LNCaP clone FGC (cell line): Measurements from ENCODE around the gene PTPRE.

Source experiments
- DNase-seq: peaks from one replicate; pipeline ENCODE4 v3.0.0-alpha.2; 2011; ENCODE audit warnings: low read depth
- H3K4me3 ChIP-seq: 2 replicates; pipeline ENCODE4 v1.5.1; 2011; ENCODE audit warnings: mild to moderate bottlenecking, low read depth, low read length, control low read depth
- CTCF ChIP-seq: IDR thresholded peaks from 2 replicates; pipeline ENCODE4 v1.5.1; 2012; ENCODE audit warnings: mild to moderate bottlenecking; ENCODE audit not compliant: control insufficient read depth, insufficient read depth; ENCODE audit errors: extremely low read depth

The PTPRE gene

GRCh38 chr10:128069351-128070051 is 162.6 kb downstream of the PTPRE start:
- peak; percentile 86 for TF ChIP-seq CTCF
- H3K4me3 ChIP-seq: no peak overlapping the region
- DNase-seq: no peak

GRCh38 chr10:128070161-128070560 is 163.3 kb downstream of the PTPRE start:
- TF ChIP-seq CTCF: no peak
- no peak for DNase-seq
- H3K4me3 ChIP-seq: no peak overlapping the region

- no peak for TF ChIP-seq CTCF
- H3K4me3 ChIP-seq: no peak overlapping the region
- no peak for DNase-seq
Observed at GRCh38 chr10:128070721-128071416, 164.0 kb downstream of the PTPRE start.

- no peak for DNase-seq
- TF ChIP-seq CTCF: no peak
- H3K4me3 ChIP-seq: no peak overlapping the region
Observed at GRCh38 chr10:128071417-128071782, 164.5 kb downstream of the PTPRE start.

GRCh38 chr10:128072046-128072445 is 165.1 kb downstream of the PTPRE start:
- TF ChIP-seq CTCF: no peak
- no peak overlapping the region for H3K4me3 ChIP-seq
- no peak for DNase-seq

- H3K4me3 ChIP-seq: no peak overlapping the region
- DNase-seq: no peak
- no peak for TF ChIP-seq CTCF
Observed at GRCh38 chr10:128072941-128073645, 166.2 kb downstream of the PTPRE start.
